Liver (tissue), 9 donors: Measurements from ENCODE around the gene ITGA4. TPM values are rescaled to one million over a fixed set of nuclear protein-coding genes. Genes with fewer than 3 reads are reported as not detected.

Experiments
- DNase-seq: peaks from one replicate; pipeline ENCODE4 v3.0.0-alpha.2; 2017; ENCODE audit warnings: low spot score
- H3K27ac ChIP-seq, 2 donors: one replicate each; pipeline ENCODE4 v1.7.0; 2013; ENCODE audit warnings: inconsistent platforms in 2 of 2, low read length in 2 of 2, control low read depth in 1 of 2, low read depth in 1 of 2, mild to moderate bottlenecking in 1 of 2
- H3K27me3 ChIP-seq, 4 donors: one replicate each; pipeline versions ENCODE4 v1.6.1 to v1.7.0; 2013; ENCODE audit warnings: low read length in 3 of 4, inconsistent platforms in 1 of 4, mild to moderate bottlenecking in 1 of 4, moderate library complexity in 1 of 4; ENCODE audit not compliant: control insufficient read depth in 4 of 4, insufficient read depth in 4 of 4
- H3K36me3 ChIP-seq, 4 donors: one replicate each; pipeline versions ENCODE4 v1.6.1 to v1.7.0; 2013; ENCODE audit warnings: low read length in 3 of 4, mild to moderate bottlenecking in 3 of 4, low read depth in 1 of 4, moderate library complexity in 1 of 4; ENCODE audit not compliant: control insufficient read depth in 4 of 4, insufficient read depth in 3 of 4
- H3K4me1 ChIP-seq, 4 donors: one replicate each; pipeline versions ENCODE4 v1.6.1 to v1.7.0; 2013; ENCODE audit warnings: low read length in 3 of 4, mild to moderate bottlenecking in 3 of 4, moderate library complexity in 1 of 4; ENCODE audit not compliant: control insufficient read depth in 4 of 4, insufficient read depth in 4 of 4
- H3K4me3 ChIP-seq, 3 donors: one replicate each; pipeline versions ENCODE4 v1.6.1 to v1.7.0; 2013; ENCODE audit warnings: low read length in 3 of 3, control low read depth in 1 of 3, low read depth in 1 of 3, mild to moderate bottlenecking in 1 of 3
- H3K9ac ChIP-seq, 2 donors: one replicate each; pipeline ENCODE4 v1.7.0; 2013; ENCODE audit warnings: low read length in 2 of 2, mild to moderate bottlenecking in 2 of 2, moderate library complexity in 2 of 2, control low read depth in 1 of 2, low read depth in 1 of 2
- H3K9me3 ChIP-seq, 4 donors: one replicate each; pipeline versions ENCODE4 v1.6.1 to v1.7.0; 2013; ENCODE audit warnings: low read length in 3 of 4; ENCODE audit not compliant: control insufficient read depth in 4 of 4
- EGR1 ChIP-seq, 2 donors: IDR thresholded peaks; 2 replicates each; pipeline ENCODE4 v1.6.1; 2016 to 2018; ENCODE audit warnings: antibody characterized with exemption in 2 of 2, low read depth in 2 of 2
- FOXA1 ChIP-seq: IDR thresholded peaks from 2 replicates; pipeline ENCODE4 v1.6.1; 2016; ENCODE audit warnings: antibody characterized with exemption
- FOXA2 ChIP-seq: IDR thresholded peaks from 2 replicates; pipeline ENCODE4 v1.6.1; 2016; ENCODE audit warnings: antibody characterized with exemption
- GABPA ChIP-seq, 2 donors: IDR thresholded peaks in 1 of 2; conservative IDR thresholded peaks in 1 of 2; 2 replicates each; pipeline ENCODE4 v1.6.1; 2016; ENCODE audit warnings: antibody characterized with exemption in 2 of 2, mild to moderate bottlenecking in 1 of 2, moderate library complexity in 1 of 2
- HNF4A ChIP-seq, 2 donors: conservative IDR thresholded peaks; 2 replicates each; pipeline ENCODE4 v1.6.1; 2016; ENCODE audit warnings: antibody characterized with exemption in 2 of 2, mild to moderate bottlenecking in 2 of 2
- HNF4G ChIP-seq: IDR thresholded peaks from 2 replicates; pipeline ENCODE4 v1.6.1; 2016; ENCODE audit warnings: antibody characterized with exemption
- NR2F2 ChIP-seq: IDR thresholded peaks from 2 replicates; pipeline ENCODE4 v1.6.1; 2016; ENCODE audit warnings: antibody characterized with exemption
- RXRA ChIP-seq, 2 donors: IDR thresholded peaks; 2 replicates each; pipeline ENCODE4 v1.6.1; 2017 to 2018; ENCODE audit warnings: antibody characterized with exemption in 2 of 2, mild to moderate bottlenecking in 1 of 2
- SP1 ChIP-seq: IDR thresholded peaks from 2 replicates; pipeline ENCODE4 v1.6.1; 2018; ENCODE audit warnings: antibody characterized with exemption, mild to moderate bottlenecking
- TAF1 ChIP-seq: conservative IDR thresholded peaks from 2 replicates; pipeline ENCODE4 v1.6.1; 2016; ENCODE audit warnings: antibody characterized with exemption, mild to moderate bottlenecking
- YY1 ChIP-seq: IDR thresholded peaks from 2 replicates; pipeline ENCODE4 v1.6.1; 2016; ENCODE audit warnings: antibody characterized with exemption, mild to moderate bottlenecking
- WGBS: extraction: QIAGEN DNeasy Blood & Tissue Kit; methylation state at CpG from one replicate; pipeline ENCODE4 v1.1.7; 2013; 5-methylcytosine and 5-hydroxymethylcytosine counted together
- polyA plus RNA-seq, 2 donors: library from polyadenylated mRNA; stranded (reverse) in 1 of 2; unstranded in 1 of 2; fragments of 200-250 nt in 1 of 2; fragments of >200 nt in 1 of 2; fragmentation: Nextera tagmentation in 1 of 2; extraction: Ambion mirVana in 1 of 2; gene quantifications; one replicate each; pipeline versions ENCODE4 v1.2.1 to v1.2.3, GENCODE V29; 2013 to 2015
- total RNA-seq, 2 donors: library from RNA; depleted of rRNA; stranded (reverse); fragments of >200 nt; gene quantifications; one replicate each; pipeline ENCODE4 v1.2.3, GENCODE V29; 2014
- TF ChIP-seq, protein P1 (sequence below): fragments of 150-350 bp; IDR thresholded peaks from 2 replicates; pipeline ENCODE4 v1.5.1; 2017; ENCODE audit warnings: improper control_type of control experiment, low read depth, low read length; ENCODE audit not compliant: missing input control
- TF ChIP-seq, protein P2 (sequence below): IDR thresholded peaks from 2 replicates; pipeline ENCODE4 v1.6.1; 2016; ENCODE audit warnings: antibody characterized with exemption, mild to moderate bottlenecking
- TF ChIP-seq, protein P3 (sequence below): IDR thresholded peaks from 2 replicates; pipeline ENCODE4 v1.6.1; 2016; ENCODE audit warnings: antibody characterized with exemption
- donor health status: healthy.
- donor health status: healthy.
- donor health status: healthy.
- donor health status: healthy.
- donor health status: healthy.

Gene ITGA4
- total and polyA plus RNA-seq, 4 donors = 1.6 to 142 (median 4.1) TPM

DNA sequence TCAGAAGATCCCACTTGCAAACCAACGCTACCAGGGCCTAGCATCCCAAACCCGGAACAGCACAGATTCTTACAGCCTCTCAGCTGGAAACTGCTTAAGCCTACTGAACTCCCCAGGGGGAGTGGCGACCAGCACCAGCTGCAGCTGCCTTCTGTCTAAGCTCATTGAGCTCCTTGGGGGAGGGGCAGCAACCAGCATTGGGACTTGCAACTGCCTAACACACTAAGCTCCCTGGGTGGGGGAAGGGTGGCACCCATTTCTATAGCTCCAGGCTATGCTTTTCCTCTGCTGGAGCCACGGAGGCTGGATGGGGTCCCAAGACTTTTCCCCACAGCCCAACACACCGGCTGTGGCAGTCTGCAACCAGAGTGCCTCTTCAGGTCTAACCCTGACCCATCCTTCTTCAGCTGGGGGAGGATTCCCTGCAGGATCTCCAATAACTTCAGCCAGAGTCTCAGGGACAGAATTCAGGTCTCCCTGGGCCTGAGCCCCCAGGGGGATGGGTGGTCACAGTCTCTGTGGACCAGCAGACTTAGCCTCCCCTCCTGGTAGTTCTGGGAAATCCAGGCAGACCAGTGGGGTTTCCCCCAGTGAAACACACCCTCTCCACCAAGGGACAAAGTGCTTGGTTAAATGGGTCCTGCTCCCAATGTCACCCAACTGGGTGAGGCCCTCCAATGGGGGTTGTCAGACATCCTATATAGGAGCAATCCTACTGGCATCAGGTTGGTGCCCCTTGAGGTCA lies 45.9 kb upstream of the ITGA4 start:
- peak; percentile 40 for DNase-seq
- H3K27ac ChIP-seq = no peak overlapping the region
- WGBS = 41% methylated on average over 5 of the region's 5 CpGs

DNA sequence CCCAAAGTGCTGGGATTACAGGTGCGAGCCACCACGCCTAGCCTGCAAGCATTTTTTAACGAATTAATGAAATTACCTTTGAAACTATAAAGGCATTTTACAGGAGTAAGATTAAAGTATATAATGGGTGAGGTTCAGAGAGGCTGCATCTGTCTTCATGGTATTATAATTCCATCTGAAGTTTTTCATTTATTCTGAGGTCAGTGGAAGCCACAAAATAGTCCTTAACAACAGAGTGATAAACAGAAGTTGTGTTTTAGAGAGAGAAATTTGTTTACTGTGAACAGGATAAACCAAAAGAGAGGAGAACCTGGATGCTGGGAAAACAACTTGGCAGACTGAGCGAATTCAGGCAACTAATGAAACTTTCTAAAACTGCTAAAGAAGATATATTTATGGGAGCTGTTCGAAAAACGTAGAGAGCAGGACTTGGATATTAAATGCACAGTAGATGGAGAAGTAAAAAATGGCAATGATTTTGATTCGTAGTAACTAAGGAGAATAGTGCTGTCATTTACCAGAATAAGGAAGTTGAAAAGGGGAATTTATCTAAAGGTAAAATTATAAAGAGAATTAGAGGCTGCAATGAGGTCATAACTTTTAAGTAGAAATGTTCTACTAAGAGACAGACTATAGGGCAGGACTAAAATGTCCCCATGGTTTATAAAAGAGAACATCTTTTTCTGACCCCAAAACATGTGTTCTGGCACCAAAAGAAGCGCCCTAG lies 37.9 kb upstream of the ITGA4 start:
- Histone ChIP-seq H3K36me3 (no peaks in the 10 kb centered on the region), H3K27me3 (no peaks in the 10 kb centered on the region), H3K4me3 (no peak overlapping the region), H3K9me3 (peaks cover 0 to 2% (median 0%) of the 10 kb centered on the region in 4 donors), H3K9ac (no peak overlapping the region), H3K4me1 (no peaks in the 10 kb centered on the region), H3K27ac (no peak overlapping the region)
- WGBS = 66% methylated on average over 8 of the region's 8 CpGs
- DNase-seq = no peak
- TF ChIP-seq GABPA (IDR thresholded peaks at IDR 0.05 in 1 of 2, conservative IDR thresholded peaks at IDR 0.05 in 1 of 2) (no peak), SP1 (no peak), TAF1 (no peak), HNF4G (no peak), NR2F2 (no peak), RXRA (IDR thresholded peaks at IDR 0.05) (no peak), YY1 (no peak), FOXA2 (no peak), EGR1 (IDR thresholded peaks at IDR 0.05; ENCODE audit: low read depth in 2 of 2) (no peak)
- TF ChIP-seq, protein P1, sequence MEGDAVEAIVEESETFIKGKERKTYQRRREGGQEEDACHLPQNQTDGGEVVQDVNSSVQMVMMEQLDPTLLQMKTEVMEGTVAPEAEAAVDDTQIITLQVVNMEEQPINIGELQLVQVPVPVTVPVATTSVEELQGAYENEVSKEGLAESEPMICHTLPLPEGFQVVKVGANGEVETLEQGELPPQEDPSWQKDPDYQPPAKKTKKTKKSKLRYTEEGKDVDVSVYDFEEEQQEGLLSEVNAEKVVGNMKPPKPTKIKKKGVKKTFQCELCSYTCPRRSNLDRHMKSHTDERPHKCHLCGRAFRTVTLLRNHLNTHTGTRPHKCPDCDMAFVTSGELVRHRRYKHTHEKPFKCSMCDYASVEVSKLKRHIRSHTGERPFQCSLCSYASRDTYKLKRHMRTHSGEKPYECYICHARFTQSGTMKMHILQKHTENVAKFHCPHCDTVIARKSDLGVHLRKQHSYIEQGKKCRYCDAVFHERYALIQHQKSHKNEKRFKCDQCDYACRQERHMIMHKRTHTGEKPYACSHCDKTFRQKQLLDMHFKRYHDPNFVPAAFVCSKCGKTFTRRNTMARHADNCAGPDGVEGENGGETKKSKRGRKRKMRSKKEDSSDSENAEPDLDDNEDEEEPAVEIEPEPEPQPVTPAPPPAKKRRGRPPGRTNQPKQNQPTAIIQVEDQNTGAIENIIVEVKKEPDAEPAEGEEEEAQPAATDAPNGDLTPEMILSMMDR = no peak
- TF ChIP-seq, protein P2, sequence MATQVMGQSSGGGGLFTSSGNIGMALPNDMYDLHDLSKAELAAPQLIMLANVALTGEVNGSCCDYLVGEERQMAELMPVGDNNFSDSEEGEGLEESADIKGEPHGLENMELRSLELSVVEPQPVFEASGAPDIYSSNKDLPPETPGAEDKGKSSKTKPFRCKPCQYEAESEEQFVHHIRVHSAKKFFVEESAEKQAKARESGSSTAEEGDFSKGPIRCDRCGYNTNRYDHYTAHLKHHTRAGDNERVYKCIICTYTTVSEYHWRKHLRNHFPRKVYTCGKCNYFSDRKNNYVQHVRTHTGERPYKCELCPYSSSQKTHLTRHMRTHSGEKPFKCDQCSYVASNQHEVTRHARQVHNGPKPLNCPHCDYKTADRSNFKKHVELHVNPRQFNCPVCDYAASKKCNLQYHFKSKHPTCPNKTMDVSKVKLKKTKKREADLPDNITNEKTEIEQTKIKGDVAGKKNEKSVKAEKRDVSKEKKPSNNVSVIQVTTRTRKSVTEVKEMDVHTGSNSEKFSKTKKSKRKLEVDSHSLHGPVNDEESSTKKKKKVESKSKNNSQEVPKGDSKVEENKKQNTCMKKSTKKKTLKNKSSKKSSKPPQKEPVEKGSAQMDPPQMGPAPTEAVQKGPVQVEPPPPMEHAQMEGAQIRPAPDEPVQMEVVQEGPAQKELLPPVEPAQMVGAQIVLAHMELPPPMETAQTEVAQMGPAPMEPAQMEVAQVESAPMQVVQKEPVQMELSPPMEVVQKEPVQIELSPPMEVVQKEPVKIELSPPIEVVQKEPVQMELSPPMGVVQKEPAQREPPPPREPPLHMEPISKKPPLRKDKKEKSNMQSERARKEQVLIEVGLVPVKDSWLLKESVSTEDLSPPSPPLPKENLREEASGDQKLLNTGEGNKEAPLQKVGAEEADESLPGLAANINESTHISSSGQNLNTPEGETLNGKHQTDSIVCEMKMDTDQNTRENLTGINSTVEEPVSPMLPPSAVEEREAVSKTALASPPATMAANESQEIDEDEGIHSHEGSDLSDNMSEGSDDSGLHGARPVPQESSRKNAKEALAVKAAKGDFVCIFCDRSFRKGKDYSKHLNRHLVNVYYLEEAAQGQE = no peak
- TF ChIP-seq, protein P3, sequence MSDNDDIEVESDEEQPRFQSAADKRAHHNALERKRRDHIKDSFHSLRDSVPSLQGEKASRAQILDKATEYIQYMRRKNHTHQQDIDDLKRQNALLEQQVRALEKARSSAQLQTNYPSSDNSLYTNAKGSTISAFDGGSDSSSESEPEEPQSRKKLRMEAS = no peak

More for the DNA sequence above, 45.9 kb upstream of the ITGA4 start:
- Histone ChIP-seq H3K4me3 (no peak overlapping the region), H3K36me3 (no peaks in the 10 kb centered on the region), H3K27me3 (no peaks in the 10 kb centered on the region), H3K9ac (no peak overlapping the region), H3K4me1 (no peaks in the 10 kb centered on the region), H3K9me3 (peaks cover 0 to 2% (median 0%) of the 10 kb centered on the region in 4 donors)
- no peak for TF ChIP-seq FOXA2
- no peak for TF ChIP-seq HNF4A (conservative IDR thresholded peaks at IDR 0.05)
- TF ChIP-seq, protein P1 = no peak
- TF ChIP-seq YY1 = no peak
- TF ChIP-seq, protein P2 = no peak
- TF ChIP-seq FOXA1 = no peak
- TF ChIP-seq, protein P3 = no peak
- TF ChIP-seq NR2F2 = no peak
